NCI-H1930 (cell line): Measurements from ENCODE around the gene SPEM1.
"Not testable (repeated sequence)": the region's sequence is repeated elsewhere in the genome, so short reads cannot be mapped to it uniquely, and the experiment has no call there.

ENCODE experiments used
- DNase-seq, 2 experiments: peaks; one replicate each; lab custom pipeline; 2025; lab: John Stamatoyannopoulos, UW

SPEM1 gene

DNA sequence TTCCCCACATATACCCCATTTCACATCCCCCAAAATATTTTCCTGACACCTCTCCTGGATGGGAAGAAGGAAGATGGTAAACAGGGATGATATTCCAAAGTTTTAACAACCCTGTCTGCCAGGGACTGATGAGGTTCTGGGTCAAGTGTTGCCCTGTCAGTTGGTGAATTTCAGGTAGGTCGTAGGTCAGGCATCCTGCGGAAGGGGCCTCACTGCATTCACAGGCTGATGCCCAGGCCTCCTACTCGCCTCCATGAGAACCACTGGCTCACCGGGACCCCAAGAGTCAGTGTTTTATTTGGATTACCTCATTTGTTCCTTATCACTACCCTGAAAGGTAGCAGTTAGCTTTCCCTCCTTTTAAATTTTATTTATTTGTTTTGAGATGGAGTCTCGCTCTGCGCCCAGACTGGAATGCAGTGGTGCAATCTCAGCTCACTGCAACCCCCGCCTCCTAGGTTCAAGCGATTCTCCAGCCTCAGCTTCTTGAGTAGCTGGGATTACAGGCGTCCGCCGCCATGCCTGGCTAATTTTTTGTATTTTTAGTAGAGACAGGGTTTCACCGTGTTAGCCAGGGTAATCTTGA is 48.8 kb downstream of the SPEM1 start:
- no peak for DNase-seq

DNA sequence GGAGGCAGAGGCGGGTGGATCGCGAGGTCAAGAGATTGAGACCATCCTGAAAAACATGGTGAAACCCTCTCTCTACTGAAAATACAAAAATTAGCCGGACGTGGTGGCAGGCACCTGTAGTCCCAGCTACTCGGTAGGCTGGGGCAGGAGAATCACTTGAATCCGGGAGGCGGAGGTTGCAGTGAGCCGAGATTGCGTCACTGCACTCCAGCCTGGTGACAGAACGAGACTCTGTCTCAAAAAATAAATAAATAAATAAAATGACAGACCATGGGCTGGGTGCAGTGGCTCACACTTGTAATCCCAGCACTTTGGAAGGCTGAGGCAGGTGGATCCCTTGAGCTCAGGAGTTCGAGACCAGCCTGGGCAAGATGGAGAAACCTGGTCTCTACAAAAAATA is 49.7 kb downstream of the SPEM1 start:
- DNase-seq = not testable (repeated sequence)

DNA sequence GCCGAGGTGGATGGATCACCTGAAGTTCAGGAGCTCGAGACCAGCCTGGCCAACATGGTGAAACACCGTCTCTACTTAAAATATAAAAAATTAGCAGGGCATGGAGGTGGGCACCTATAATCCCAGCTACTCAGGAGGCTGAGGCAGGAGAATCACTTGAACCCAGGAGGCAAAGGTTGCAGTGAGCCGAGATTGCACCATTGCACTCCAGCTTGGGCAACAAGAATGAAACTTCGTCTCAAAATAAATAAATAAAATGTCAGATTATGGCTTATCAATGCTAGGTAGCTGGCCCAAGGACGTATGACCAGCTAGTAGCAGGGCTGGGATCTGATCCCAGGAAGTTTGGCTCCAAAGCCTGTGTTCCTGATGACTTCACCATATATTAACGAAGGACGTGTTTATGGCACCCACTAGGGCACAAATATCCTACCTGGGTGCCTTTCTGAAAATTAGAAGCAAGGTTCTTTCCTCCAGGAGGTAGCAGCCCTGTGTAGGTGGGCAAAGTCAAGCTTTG is 50.4 kb downstream of the SPEM1 start:
- not testable (repeated sequence) for DNase-seq
